Duodenal mucosa (tissue), 2 donors: ENCODE measurements around the gene AKNAD1.
"Not testable (repeated sequence)": the region's sequence is repeated elsewhere in the genome, so short reads cannot be mapped to it uniquely, and the experiment has no call there.

Source experiments
- H3K27ac ChIP-seq: one replicate; pipeline ENCODE4 v1.7.0; 2013; ENCODE audit warnings: low read depth, low read length
- H3K27me3 ChIP-seq, 2 donors: one replicate each; pipeline ENCODE4 v1.7.0; 2013; ENCODE audit warnings: low read length in 2 of 2, control low read depth in 1 of 2; ENCODE audit not compliant: insufficient read depth in 2 of 2, control insufficient read depth in 1 of 2
- H3K36me3 ChIP-seq, 2 donors: one replicate each; pipeline ENCODE4 v1.7.0; 2013; ENCODE audit warnings: low read length in 2 of 2, control low read depth in 1 of 2; ENCODE audit not compliant: insufficient read depth in 2 of 2, control insufficient read depth in 1 of 2
- H3K4me1 ChIP-seq, 2 donors: one replicate each; pipeline ENCODE4 v1.7.0; 2013; ENCODE audit warnings: low read length in 2 of 2, control low read depth in 1 of 2; ENCODE audit not compliant: insufficient read depth in 2 of 2, control insufficient read depth in 1 of 2
- H3K4me3 ChIP-seq, 2 donors: one replicate each; pipeline ENCODE4 v1.7.0; 2013; ENCODE audit warnings: low read length in 2 of 2, low read depth in 1 of 2
- H3K9ac ChIP-seq, 2 donors: one replicate each; pipeline ENCODE4 v1.7.0; 2013; ENCODE audit warnings: low read length in 2 of 2, low read depth in 1 of 2
- H3K9me3 ChIP-seq, 2 donors: one replicate each; pipeline ENCODE4 v1.7.0; 2013; ENCODE audit warnings: low read length in 2 of 2, control low read depth in 1 of 2; ENCODE audit not compliant: control insufficient read depth in 1 of 2

Gene AKNAD1

GRCh38 chr1:108785264-108785663 is 71.6 kb downstream of the AKNAD1 start:
- Histone ChIP-seq H3K4me3 (no peak overlapping the region), H3K4me1 (no peaks in the 10 kb centered on the region), H3K27ac (no peak overlapping the region), H3K27me3 (no peaks in the 10 kb centered on the region), H3K9me3 (peaks cover 15 to 16% of the 10 kb centered on the region in 2 donors), H3K9ac (no peak overlapping the region), H3K36me3 (peaks cover 28 to 47% of the 10 kb centered on the region in 2 donors)

GRCh38 chr1:108781575-108781944 is 75.3 kb downstream of the AKNAD1 start:
- not testable (repeated sequence) for H3K4me1 ChIP-seq
- peaks cover 40 to 65% of the 10 kb centered on the region in 2 donors for H3K36me3 ChIP-seq

GRCh38 chr1:108780937-108781574 is 75.8 kb downstream of the AKNAD1 start:
- H3K27me3 ChIP-seq: no peaks in the 10 kb centered on the region
- peaks cover 39 to 65% of the 10 kb centered on the region in 2 donors for H3K36me3 ChIP-seq
- peaks cover 14% of the 10 kb centered on the region in 2 donors for H3K9me3 ChIP-seq
- no peak overlapping the region for H3K27ac ChIP-seq
- no peak overlapping the region for H3K4me3 ChIP-seq
- H3K9ac ChIP-seq: no peak overlapping the region
- H3K4me1 ChIP-seq: no peaks in the 10 kb centered on the region

More at GRCh38 chr1:108781575-108781944, 75.3 kb downstream of the AKNAD1 start:
- H3K27ac ChIP-seq, H3K27me3 ChIP-seq, H3K4me3 ChIP-seq, H3K9ac ChIP-seq: not testable (repeated sequence)
- H3K9me3 ChIP-seq: peaks cover 15 to 16% of the 10 kb centered on the region in 2 donors

GRCh38 chr1:108779455-108779854 is 77.4 kb downstream of the AKNAD1 start:
- Histone ChIP-seq H3K36me3 (peaks cover 31 to 55% of the 10 kb centered on the region in 2 donors), H3K27ac (no peak overlapping the region)

GRCh38 chr1:108777839-108778238 is 79.1 kb downstream of the AKNAD1 start:
- no peaks in the 10 kb centered on the region for H3K27me3 ChIP-seq
- no peak overlapping the region for H3K9ac ChIP-seq
- no peak overlapping the region for H3K27ac ChIP-seq
- no peak overlapping the region for H3K4me3 ChIP-seq
- H3K9me3 ChIP-seq: no peaks in the 10 kb centered on the region
- no peaks in the 10 kb centered on the region for H3K4me1 ChIP-seq
- peaks cover 30 to 49% of the 10 kb centered on the region in 2 donors for H3K36me3 ChIP-seq

More at GRCh38 chr1:108779455-108779854, 77.4 kb downstream of the AKNAD1 start:
- no peak overlapping the region for H3K4me3 ChIP-seq
- H3K9me3 ChIP-seq: no peaks in the 10 kb centered on the region
- H3K27me3 ChIP-seq: no peaks in the 10 kb centered on the region
- H3K4me1 ChIP-seq: no peaks in the 10 kb centered on the region
- no peak overlapping the region for H3K9ac ChIP-seq

GRCh38 chr1:108767708-108768107 is 89.2 kb downstream of the AKNAD1 start:
- Histone ChIP-seq H3K36me3 (peaks cover 16 to 46% of the 10 kb centered on the region in 2 donors), H3K4me1 (no peaks in the 10 kb centered on the region), H3K9me3 (no peaks in the 10 kb centered on the region), H3K4me3 (no peak overlapping the region), H3K27me3 (no peaks in the 10 kb centered on the region), H3K9ac (no peak overlapping the region), H3K27ac (no peak overlapping the region)

GRCh38 chr1:108767115-108767514 is 89.8 kb downstream of the AKNAD1 start:
- Histone ChIP-seq H3K9me3 (no peaks in the 10 kb centered on the region), H3K27ac (no peak overlapping the region), H3K36me3 (peaks cover 15 to 45% of the 10 kb centered on the region in 2 donors), H3K9ac (no peak overlapping the region), H3K27me3 (no peaks in the 10 kb centered on the region), H3K4me1 (no peaks in the 10 kb centered on the region), H3K4me3 (no peak overlapping the region)
